GM10248 (cell line): ENCODE results near the gene RPP38.

Experiments
- CTCF ChIA-PET: fragments of 300-600 bp; sonication (Branson Sonifier 250); formaldehyde crosslinking; extraction: SDS; loops from one replicate; lab custom pipeline; 2021; ENCODE audit warnings: antibody characterized with exemption; lab: Yijun Ruan, JAX
- POLR2A ChIA-PET: fragments of 350-650 bp; sonication (Branson Sonifier 250); formaldehyde crosslinking; extraction: SDS; loops from one replicate; lab custom pipeline; 2020; ENCODE audit warnings: antibody characterized with exemption; lab: Yijun Ruan, JAX
- DNase-seq: peaks from one replicate; pipeline ENCODE4 v3.0.0; 2012; ENCODE audit errors: extremely low spot score
- TF ChIP-seq, protein P1 (sequence below): IDR thresholded peaks from 2 replicates; pipeline ENCODE4 v1.5.1; 2012; ENCODE audit warnings: mild to moderate bottlenecking, low read depth; ENCODE audit errors: extremely low read depth, missing control alignments, control extremely low read depth

Gene RPP38

DNA sequence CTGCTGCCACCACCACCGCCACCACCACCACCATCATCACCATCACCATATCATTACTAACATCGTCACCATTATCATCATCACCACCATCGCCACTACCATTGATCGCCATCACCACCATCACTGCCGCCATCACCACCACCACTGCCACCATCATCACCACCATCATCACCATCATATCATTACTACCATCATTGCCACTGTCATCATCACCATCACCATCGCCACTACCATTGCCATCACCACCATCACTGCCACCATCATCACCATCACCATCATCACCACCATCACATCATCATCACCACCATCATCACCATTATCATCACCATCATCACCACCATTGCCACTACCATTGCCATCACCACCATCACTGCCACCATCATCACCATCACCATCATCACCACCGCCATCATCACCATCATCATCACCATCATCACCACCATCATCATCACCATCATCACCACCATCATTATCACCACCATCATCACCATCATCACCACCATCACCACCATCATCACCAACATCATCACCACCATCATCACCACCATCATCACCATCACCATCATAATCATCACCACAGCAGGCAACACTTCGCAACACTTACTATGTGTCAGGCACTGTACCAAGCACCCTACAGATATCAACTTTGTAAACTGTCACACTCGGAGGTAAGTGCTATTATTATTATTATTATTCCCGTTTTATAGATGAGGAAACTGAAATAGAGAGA lies 52.1 kb downstream of the RPP38 start:
- no peak for DNase-seq
- ChIA-PET CTCF (interaction anchor here (0.8 to 3.9 kb wide), 4 partner anchors 8 to 44 kb away, joined by 3 to 23 read pairs (median 11); partner anchors contain the start of gene NMT2), POLR2A (no interaction called here)
- TF ChIP-seq, protein P1, sequence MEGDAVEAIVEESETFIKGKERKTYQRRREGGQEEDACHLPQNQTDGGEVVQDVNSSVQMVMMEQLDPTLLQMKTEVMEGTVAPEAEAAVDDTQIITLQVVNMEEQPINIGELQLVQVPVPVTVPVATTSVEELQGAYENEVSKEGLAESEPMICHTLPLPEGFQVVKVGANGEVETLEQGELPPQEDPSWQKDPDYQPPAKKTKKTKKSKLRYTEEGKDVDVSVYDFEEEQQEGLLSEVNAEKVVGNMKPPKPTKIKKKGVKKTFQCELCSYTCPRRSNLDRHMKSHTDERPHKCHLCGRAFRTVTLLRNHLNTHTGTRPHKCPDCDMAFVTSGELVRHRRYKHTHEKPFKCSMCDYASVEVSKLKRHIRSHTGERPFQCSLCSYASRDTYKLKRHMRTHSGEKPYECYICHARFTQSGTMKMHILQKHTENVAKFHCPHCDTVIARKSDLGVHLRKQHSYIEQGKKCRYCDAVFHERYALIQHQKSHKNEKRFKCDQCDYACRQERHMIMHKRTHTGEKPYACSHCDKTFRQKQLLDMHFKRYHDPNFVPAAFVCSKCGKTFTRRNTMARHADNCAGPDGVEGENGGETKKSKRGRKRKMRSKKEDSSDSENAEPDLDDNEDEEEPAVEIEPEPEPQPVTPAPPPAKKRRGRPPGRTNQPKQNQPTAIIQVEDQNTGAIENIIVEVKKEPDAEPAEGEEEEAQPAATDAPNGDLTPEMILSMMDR, result no peak

DNA sequence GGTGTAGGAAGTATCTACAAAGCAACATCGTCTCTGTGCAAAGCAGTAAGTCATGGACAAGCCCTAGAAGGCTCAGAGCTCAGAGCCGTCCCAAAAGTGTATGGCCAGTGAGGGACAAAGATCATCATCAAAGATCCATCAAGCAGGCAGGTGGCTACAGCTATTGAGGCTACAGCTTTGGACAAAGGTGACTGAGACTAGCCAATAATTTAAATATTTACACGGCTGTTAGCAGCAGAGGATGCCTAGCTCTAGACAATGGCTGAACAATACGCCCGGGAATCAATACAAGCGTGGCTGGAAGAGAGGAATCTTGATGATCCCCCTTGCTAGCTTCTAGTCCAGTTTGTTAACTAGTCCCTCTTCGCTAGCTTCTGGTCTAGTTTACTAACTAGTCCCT lies 53.4 kb downstream of the RPP38 start:
- ChIA-PET POLR2A (interaction anchor here (0.6 kb wide), 1 partner anchor 40 kb away, joined by 3 read pairs; no protein-coding TSS in a partner anchor), CTCF (interaction anchor here (0.8 to 4.7 kb wide), 6 partner anchors 9 to 79 kb away, joined by 3 to 23 read pairs (median 12); partner anchors contain the start of gene NMT2)
- TF ChIP-seq, protein P1, result no peak
- DNase-seq, result no peak

- no peak for DNase-seq
- ChIA-PET POLR2A (interaction anchor here (0.5 kb wide), 1 partner anchor 10 kb away, joined by 6 read pairs; no protein-coding TSS in a partner anchor), CTCF (interaction anchor here (1.4 to 4.7 kb wide), 4 partner anchors 10 to 15 kb away, joined by 5 to 23 read pairs (median 18); partner anchors contain the start of gene NMT2)
- TF ChIP-seq, protein P1, result no peak
These were observed 55.4 kb downstream of the RPP38 start for GRCh38 chr10:15152556-15152955.
